Measurements from ENCODE around the gene A4GNT. TPM values are rescaled to one million over a fixed set of nuclear protein-coding genes. Genes with fewer than 3 reads are reported as not detected.
A peak's percentile ranks its signal among the peaks of the same experiment; 100 is the strongest.

A4GNT gene
- total RNA-seq (2022), result not detected in 2 replicates
- percentile 12 among the genes with signal in this experiment for Bru-seq, nascent RNA
- percentile 8 among the genes with signal in this experiment for BruChase-seq, experiment 1, labeled RNA remaining after a 6-hour chase
- not detected for BruChase-seq, experiment 2, labeled RNA remaining after a 2-hour chase
- long read RNA-seq, result 0 reads

GRCh38 chr3:138132239-138132638 lies at the start of gene A4GNT:
A4GNT (minus strand) TSS chr3:138132390; CDS start chr3:138131256, 1,134 bp downstream.
- Mint-ChIP-seq H3K27me3 (ENCODE audit: unreplicated experiment) (no peaks in the 10 kb centered on the region), H3K36me3 (ENCODE audit: insufficient read depth, unreplicated experiment) (no peaks in the 10 kb centered on the region), H3K9me3 (ENCODE audit: low read depth, unreplicated experiment) (no peaks in the 10 kb centered on the region), H3K4me3 (ENCODE audit: low read depth, unreplicated experiment) (no peak within 1 kb of the TSS), H3K4me1 (ENCODE audit: low read depth, unreplicated experiment) (no peaks in the 10 kb centered on the region), H3K27ac (ENCODE audit: unreplicated experiment) (no peak within 1 kb of the TSS)
- DNase-seq, result no peak
- TF ChIP-seq, protein P1, sequence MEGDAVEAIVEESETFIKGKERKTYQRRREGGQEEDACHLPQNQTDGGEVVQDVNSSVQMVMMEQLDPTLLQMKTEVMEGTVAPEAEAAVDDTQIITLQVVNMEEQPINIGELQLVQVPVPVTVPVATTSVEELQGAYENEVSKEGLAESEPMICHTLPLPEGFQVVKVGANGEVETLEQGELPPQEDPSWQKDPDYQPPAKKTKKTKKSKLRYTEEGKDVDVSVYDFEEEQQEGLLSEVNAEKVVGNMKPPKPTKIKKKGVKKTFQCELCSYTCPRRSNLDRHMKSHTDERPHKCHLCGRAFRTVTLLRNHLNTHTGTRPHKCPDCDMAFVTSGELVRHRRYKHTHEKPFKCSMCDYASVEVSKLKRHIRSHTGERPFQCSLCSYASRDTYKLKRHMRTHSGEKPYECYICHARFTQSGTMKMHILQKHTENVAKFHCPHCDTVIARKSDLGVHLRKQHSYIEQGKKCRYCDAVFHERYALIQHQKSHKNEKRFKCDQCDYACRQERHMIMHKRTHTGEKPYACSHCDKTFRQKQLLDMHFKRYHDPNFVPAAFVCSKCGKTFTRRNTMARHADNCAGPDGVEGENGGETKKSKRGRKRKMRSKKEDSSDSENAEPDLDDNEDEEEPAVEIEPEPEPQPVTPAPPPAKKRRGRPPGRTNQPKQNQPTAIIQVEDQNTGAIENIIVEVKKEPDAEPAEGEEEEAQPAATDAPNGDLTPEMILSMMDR (IDR thresholded peaks at IDR 0.05; ENCODE audit: unreplicated experiment), result no peak
- CTCF ChIA-PET, result interaction anchor here (0.7 kb wide), 1 partner anchor 50 kb away, joined by 3 read pairs; no protein-coding TSS in a partner anchor
- intact Hi-C loops (cut with micrococcal nuclease; ENCODE audit: unreplicated experiment), result no loop called here
- BruUV-seq (replicated peaks), result no TSS peak

- CTCF ChIA-PET, result interaction anchor here (0.6 to 1.0 kb wide), 3 partner anchors 90 to 149 kb away, joined by 3 to 4 read pairs (median 4); no protein-coding TSS in a partner anchor
- intact Hi-C loops (cut with micrococcal nuclease; ENCODE audit: unreplicated experiment), result loop anchor here (1.0 to 10.0 kb wide), 5 partner anchors 105 to 742 kb away; partner anchors contain the start of gene CEP70
- H3K27ac Mint-ChIP-seq (ENCODE audit: unreplicated experiment), result no peak overlapping the region
- TF ChIP-seq, protein P1 (IDR thresholded peaks at IDR 0.05; ENCODE audit: unreplicated experiment), result peak; percentile 47
- H3K4me3 Mint-ChIP-seq (ENCODE audit: low read depth, unreplicated experiment), result no peak overlapping the region
- DNase-seq, result peak; percentile 51
- H3K9me3 Mint-ChIP-seq (ENCODE audit: low read depth, unreplicated experiment), result no peaks in the 10 kb centered on the region
- H3K4me1 Mint-ChIP-seq (ENCODE audit: low read depth, unreplicated experiment), result peaks cover 20% of the 10 kb centered on the region
- H3K36me3 Mint-ChIP-seq (ENCODE audit: insufficient read depth, unreplicated experiment), result no peaks in the 10 kb centered on the region
- H3K27me3 Mint-ChIP-seq (ENCODE audit: unreplicated experiment), result no peaks in the 10 kb centered on the region
- BruUV-seq (replicated peaks), result no TSS peak
These were observed 48.3 kb upstream of the A4GNT start for GRCh38 chr3:138180375-138181029.

GRCh38 chr3:138174421-138175131 lies 42.4 kb upstream of the A4GNT start, which contains the start of gene DBR1:
DBR1 (minus strand) TSS chr3:138174921; CDS start chr3:138174795, 126 bp downstream.
- Mint-ChIP-seq H3K36me3 (ENCODE audit: insufficient read depth, unreplicated experiment) (peaks cover 29% of the 10 kb centered on the region), H3K4me1 (ENCODE audit: low read depth, unreplicated experiment) (peaks cover 19% of the 10 kb centered on the region), H3K27me3 (ENCODE audit: unreplicated experiment) (no peaks in the 10 kb centered on the region), H3K9me3 (ENCODE audit: low read depth, unreplicated experiment) (no peaks in the 10 kb centered on the region), H3K27ac (ENCODE audit: unreplicated experiment) (peak within 1 kb of the TSS; percentile 82), H3K4me3 (ENCODE audit: low read depth, unreplicated experiment) (peak within 1 kb of the TSS; percentile 91)
- peak; percentile 91 for DNase-seq
- no TSS peak for BruUV-seq (replicated peaks)
- intact Hi-C loops (cut with micrococcal nuclease; ENCODE audit: unreplicated experiment), result no loop called here
- CTCF ChIA-PET, result interaction anchor here (0.5 to 2.1 kb wide), 11 partner anchors 8 to 1291 kb away, joined by 3 to 20 read pairs (median 5); partner anchors contain the start of gene CEP70
- TF ChIP-seq, protein P1 (IDR thresholded peaks at IDR 0.05; ENCODE audit: unreplicated experiment), result no peak

DNA sequence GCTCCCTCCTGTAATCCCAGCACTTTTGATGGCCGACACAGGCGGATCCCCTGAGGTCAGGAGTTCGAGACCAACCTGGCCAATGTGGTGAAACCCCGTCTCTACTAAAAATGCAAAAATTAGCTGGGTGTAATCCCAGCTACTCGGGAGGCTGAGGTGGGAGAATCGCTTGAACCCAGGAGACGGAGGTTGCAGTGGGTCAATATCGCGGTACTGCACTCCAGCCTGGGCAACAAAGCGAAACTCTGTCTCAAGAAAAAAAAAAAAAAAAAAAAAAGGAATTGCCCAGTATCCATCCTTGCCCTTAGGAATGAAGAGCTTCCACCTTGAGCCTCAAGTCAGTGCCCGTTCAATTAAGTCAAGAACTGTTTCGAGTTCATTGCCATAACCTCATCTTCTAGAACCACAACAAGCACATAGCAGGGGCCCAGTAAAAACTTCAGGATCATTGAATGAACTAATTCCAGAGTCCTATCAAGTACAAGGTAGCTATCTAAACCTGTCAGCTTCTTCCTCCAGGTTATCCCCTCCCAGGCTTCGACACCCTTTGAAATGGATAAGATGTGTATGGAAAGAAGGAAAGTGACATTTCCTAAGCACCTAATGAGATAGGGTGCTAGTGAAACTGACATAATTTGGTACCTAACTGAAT lies 41.7 kb upstream of the A4GNT start:
- Mint-ChIP-seq H3K4me1 (ENCODE audit: low read depth, unreplicated experiment) (peaks cover 19% of the 10 kb centered on the region), H3K27ac (ENCODE audit: unreplicated experiment) (peak overlapping the region; percentile 82), H3K4me3 (ENCODE audit: low read depth, unreplicated experiment) (peak overlapping the region; percentile 91), H3K9me3 (ENCODE audit: low read depth, unreplicated experiment) (no peaks in the 10 kb centered on the region), H3K27me3 (ENCODE audit: unreplicated experiment) (no peaks in the 10 kb centered on the region), H3K36me3 (ENCODE audit: insufficient read depth, unreplicated experiment) (peaks cover 31% of the 10 kb centered on the region)
- DNase-seq, result peak; percentile 19
- TF ChIP-seq, protein P1 (IDR thresholded peaks at IDR 0.05; ENCODE audit: unreplicated experiment), result no peak
- intact Hi-C loops (cut with micrococcal nuclease; ENCODE audit: unreplicated experiment), result no loop called here
- BruUV-seq (replicated peaks), result TSS peak; percentile 33
- CTCF ChIA-PET, result interaction anchor here (0.6 to 2.1 kb wide), 9 partner anchors 9 to 1292 kb away, joined by 3 to 20 read pairs (median 5); no protein-coding TSS in a partner anchor
